Activated CD8-positive, alpha-beta memory T cell treated with anti-CD3 and anti-CD28 coated beads, Interleukin-2, amount 50 U/mL, for 4 hours (primary cell): ENCODE measurements around the gene LIMK2.
"Not testable (repeated sequence)": the region's sequence is repeated elsewhere in the genome, so short reads cannot be mapped to it uniquely, and the experiment has no call there.

ENCODE experiments used
- DNase-seq: peaks from one replicate; pipeline ENCODE4 v3.0.0-alpha.2; 2020

Gene LIMK2

GRCh38 chr22:31295360-31295759 lies 83.3 kb downstream of the LIMK2 start:
- DNase-seq, result no peak

- no peak for DNase-seq
Observed at GRCh38 chr22:31295831-31296657, 83.9 kb downstream of the LIMK2 start.

DNA sequence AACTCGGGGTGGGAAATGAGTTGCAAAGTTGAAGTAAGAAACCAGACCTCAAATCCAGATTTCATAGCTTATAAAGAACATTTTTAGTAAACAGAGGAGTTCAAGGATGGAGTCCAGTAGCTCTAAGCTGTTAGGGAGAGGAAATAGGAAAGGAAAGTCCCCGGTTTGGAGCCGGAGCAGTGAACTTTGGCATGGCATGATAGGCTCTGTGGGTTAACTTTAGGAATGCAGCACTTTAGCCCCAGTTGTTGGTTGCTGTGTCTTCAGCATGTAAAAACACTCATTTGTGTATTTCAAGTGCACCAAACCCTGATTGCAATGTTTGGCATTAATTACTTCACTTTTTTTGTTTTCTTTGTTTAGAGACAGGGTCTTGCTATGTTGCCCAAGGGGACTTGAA lies 88.8 kb downstream of the LIMK2 start:
- DNase-seq, result no peak

DNA sequence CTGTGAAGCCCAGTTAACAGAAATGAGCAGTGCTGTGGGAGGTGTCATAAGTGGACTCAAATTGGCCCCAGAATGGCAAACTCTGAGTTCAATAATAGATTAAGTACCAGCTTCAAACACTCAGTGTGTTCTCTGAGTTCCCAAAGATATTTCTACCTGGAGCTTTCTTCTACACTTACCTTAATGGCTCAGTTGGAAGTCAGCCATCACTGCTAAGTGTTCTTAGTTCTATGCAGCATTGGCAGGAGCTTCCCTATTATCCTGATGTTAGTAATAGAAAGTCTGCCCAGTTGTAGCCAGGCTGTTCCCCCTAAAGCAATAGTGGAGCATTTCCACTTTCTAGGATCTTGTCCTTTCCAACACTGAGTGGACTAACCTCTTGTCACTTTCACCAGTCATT lies 89.9 kb downstream of the LIMK2 start:
- DNase-seq, result no peak

- no peak for DNase-seq
Observed at GRCh38 chr22:31302537-31302936, 90.4 kb downstream of the LIMK2 start.

- no peak for DNase-seq
Observed at GRCh38 chr22:31305194-31305593, 93.1 kb downstream of the LIMK2 start.

- DNase-seq, result no peak
Observed at GRCh38 chr22:31308181-31308580, 96.1 kb downstream of the LIMK2 start.

- DNase-seq, result peak; percentile 72
Observed at GRCh38 chr22:31313366-31314147, 101.5 kb downstream of the LIMK2 start.

GRCh38 chr22:31314220-31314619 lies 102.1 kb downstream of the LIMK2 start:
- DNase-seq, result not testable (repeated sequence)

GRCh38 chr22:31321421-31321820 lies 109.3 kb downstream of the LIMK2 start:
- DNase-seq, result no peak

DNA sequence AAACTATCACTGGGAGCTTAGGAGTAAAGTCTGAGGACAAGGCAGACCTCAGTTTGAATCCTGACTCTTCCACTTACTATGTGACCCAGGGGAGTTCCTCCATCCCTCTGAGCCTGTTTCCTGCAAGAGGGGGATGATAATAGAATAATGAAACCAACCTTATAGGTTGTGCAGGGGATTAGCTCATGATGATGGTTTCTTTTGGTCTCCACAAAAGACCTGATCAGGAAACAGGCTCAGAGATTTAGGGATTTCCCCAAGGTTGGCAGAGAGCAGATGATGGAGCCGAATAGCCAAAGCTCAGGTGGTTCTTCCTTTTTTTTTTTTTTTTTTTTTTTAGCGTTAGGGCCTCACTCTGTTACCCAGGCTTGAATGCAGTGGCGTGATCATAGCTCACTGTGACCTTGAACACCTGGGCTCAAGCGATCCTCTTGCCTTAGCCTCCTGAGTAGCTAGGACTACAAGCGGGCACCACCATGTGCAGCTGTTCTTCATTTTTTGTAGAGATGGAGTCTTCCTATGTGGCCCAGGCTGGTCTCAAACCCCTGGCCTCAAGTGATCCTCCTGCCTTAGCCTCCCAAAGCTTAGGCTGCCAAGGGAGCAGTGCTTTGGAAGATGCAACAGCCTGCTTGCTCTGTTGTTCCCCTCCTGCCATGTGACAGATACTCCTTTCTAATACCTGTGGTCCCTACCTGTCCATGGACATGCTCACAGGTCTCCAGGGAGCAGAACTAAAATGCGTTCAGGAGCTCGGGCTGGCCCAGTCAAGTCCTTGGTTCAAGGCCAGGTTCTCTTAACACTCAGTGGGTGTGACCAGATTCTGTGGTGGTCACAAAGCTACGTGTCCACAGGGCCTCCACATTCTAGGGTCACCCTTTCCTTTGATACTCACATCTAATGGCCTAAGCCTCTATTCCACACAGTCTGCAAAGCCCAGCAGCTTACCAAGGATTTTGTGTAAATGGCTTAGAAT lies 111.8 kb downstream of the LIMK2 start:
- DNase-seq, result no peak

DNA sequence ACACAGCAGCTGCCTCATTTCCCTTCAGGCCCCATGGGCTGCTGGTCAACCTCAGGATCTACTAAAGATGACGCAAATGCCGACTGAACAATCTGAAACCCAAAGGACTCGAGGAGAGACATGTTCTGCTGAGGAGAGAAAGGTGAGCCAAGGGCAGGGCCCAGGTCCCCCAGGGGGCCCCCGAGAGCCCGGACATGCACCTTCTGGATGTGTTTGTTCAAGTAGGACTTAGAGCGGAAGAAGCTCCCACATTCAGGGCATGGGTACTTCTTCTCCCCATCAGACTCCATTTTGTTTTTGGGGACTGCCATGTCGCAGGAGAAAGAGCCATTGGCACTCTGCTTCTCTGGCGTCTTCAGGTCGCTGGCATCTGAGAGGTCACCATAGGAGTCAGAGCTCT lies 114.8 kb downstream of the LIMK2 start:
- DNase-seq, result no peak

DNA sequence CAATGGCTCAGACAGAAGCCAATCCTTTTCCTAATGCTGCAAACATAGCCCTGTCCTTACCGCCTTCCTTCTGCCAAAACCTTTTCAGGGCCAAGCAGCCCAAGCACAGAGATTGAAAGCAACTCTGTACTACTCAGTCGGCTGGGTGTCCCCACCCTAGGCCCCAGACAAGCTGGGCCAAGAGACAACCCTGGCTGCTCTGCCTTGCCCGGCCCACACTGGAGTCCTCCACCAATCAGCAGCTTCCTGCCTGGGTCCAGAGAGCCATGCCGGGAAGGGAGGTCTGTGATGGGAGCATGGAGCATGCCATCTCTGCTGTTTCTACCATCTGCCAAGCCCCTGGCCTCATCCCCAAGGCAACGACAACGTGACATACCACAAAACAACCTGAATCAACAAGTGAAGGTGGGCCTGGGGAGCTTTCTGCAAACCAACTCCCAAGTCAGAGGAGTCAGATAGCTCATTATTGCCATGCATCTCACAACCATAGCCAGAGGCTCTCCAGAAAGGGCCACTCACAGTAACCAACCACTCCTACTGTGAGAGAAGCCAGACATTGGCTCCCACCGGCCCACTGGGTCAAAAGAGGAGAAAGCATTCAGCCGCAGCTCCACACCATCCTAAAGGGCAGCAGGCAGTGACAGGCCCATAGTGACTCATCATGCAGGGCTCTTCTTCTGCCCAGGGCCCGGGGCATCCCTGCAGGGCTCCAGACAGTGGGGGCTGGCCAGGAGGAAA lies 115.9 kb downstream of the LIMK2 start:
- DNase-seq, result no peak

DNA sequence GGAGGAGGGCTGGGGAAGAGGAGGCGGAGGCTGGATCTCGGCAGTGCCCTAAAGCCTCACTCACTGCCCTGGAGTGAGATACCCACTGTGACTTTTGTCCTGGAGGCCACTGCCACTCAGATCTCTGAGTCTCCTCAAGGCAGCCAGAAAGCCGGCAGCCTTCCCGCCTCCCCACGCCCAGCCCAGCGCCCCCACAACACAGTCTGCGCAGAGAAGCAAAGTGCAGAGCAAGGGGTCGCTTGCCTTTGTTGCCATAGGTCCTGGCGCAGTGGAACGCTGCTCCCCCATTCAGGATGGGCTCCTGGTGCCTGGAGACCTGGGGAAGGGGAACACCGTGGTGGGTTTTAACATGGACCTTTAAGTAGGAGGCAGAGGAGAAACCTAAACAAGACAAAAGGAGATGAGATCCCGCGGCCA lies 116.5 kb downstream of the LIMK2 start:
- DNase-seq, result no peak

GRCh38 chr22:31329029-31329428 lies 116.9 kb downstream of the LIMK2 start:
- DNase-seq, result no peak
